Uterine smooth muscle cell (primary cell): Measurements from ENCODE around the gene SLAMF8. TPM values are rescaled to one million over a fixed set of nuclear protein-coding genes. Genes with fewer than 3 reads are reported as not detected.

Source experiments
- total RNA-seq: library from RNA; depleted of rRNA; stranded (reverse); fragments of >200 nt; gene quantifications from 2 replicates; pipeline ENCODE4 v1.2.3, GENCODE V29; 2014

The SLAMF8 gene
- 0.11 TPM in 1 of 2 replicates, not detected in the other for total RNA-seq

GRCh38 chr1:159826441-159827101 is at the start of gene SLAMF8:
Gene SLAMF8 (plus strand): TSS chr1:159826873. CDS start chr1:159826899, 26 bp downstream.

GRCh38 chr1:159780583-159781582 is 45.8 kb upstream of the SLAMF8 start, which contains the start of gene DUSP23:
Gene DUSP23 (plus strand): TSS chr1:159780962. CDS start chr1:159781101, 139 bp downstream.

GRCh38 chr1:159802111-159802510 is 24.6 kb upstream of the SLAMF8 start, which contains the start of gene FCRL6:
Gene FCRL6 (plus strand): TSS chr1:159802360. CDS start chr1:159802425, 65 bp downstream.

DNA sequence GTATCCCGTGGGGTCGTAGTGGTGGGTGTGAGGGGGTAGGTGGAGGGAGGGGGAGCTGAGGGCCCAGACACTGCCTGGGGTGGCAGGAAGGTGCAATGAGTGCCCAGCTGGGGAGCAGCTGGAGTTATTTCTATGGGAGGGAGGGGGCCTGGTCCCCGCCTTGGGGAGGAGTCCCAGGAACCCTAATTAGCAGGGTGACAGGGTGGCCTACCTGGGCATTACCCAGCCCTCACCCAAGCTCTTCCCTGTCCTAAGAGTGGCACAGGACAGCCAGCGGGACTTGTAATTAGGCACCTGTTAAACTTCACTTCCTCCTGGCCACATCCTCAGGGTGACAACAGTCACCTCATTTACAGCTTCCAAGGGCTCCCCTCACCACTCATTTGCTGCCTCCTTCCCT is 35.9 kb downstream of the SLAMF8 start, which contains the start of gene VSIG8:
Gene VSIG8 (minus strand): TSS at position 101 of the 400 bp plus-strand sequence. CDS start 136 bp downstream, outside the sequence.

Other genes with a start within 250 kb of the SLAMF8 start
- not detected in 2 replicates for gene APCS, start 239.0 kb upstream of the SLAMF8 start, total RNA-seq
- gene CRP, start 112.3 kb upstream of the SLAMF8 start, total RNA-seq = not detected in 2 replicates
- gene DUSP23, start 45.9 kb upstream of the SLAMF8 start, total RNA-seq = 10.5 and 15.2 TPM in 2 replicates
- not detected in 2 replicates for gene FCRL6, start 24.5 kb upstream of the SLAMF8 start, total RNA-seq
- 0.12 TPM in 1 of 2 replicates, not detected in the other for gene VSIG8, start 35.8 kb downstream of the SLAMF8 start, total RNA-seq
- gene CFAP45, start 73.3 kb downstream of the SLAMF8 start, total RNA-seq = 0.62 and 1.1 TPM in 2 replicates
- gene TAGLN2, start 98.6 kb downstream of the SLAMF8 start, total RNA-seq = 187 and 331 TPM in 2 replicates
- under 0.01 TPM in 1 of 2 replicates, not detected in the other for gene IGSF9, start 118.7 kb downstream of the SLAMF8 start, total RNA-seq
- not detected in 2 replicates for gene SLAMF9, start 127.4 kb downstream of the SLAMF8 start, total RNA-seq
- 3.1 and 4.0 TPM in 2 replicates for gene PIGM, start 205.1 kb downstream of the SLAMF8 start, total RNA-seq
- gene KCNJ10, start 243.3 kb downstream of the SLAMF8 start, total RNA-seq = under 0.01 TPM in 1 of 2 replicates, not detected in the other